ENCODE data around the gene DIS3L2.
"Not testable (repeated sequence)": the region's sequence is repeated elsewhere in the genome, so short reads cannot be mapped to it uniquely, and the experiment has no call there.

The DIS3L2 gene

GRCh38 chr2:232061265-232061664 is 99.8 kb downstream of the DIS3L2 start:
- no peak for DNase-seq

- DNase-seq: no peak
Observed at GRCh38 chr2:232073026-232073425, 111.5 kb downstream of the DIS3L2 start.

DNA sequence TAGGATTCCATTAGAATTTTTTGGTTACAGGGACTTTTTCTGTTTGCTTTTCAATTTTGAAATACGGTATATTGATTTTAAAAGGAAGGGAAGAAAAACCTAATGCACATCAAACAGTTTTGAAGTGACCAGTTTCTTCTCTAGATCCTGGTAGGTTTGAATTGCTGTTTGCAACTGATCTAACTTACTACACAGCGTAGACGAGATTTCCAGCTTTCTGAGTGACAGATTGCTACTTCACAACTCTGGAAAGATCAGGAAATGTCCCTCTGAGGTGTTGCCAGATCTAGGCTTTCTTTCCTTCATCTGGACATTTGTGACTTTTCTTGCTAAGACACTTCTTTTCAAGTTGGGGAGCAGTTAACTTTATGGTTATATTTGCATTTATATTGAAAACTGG is 112.2 kb downstream of the DIS3L2 start:
- DNase-seq: no peak

GRCh38 chr2:232075080-232075479 is 113.6 kb downstream of the DIS3L2 start:
- DNase-seq: no peak

DNA sequence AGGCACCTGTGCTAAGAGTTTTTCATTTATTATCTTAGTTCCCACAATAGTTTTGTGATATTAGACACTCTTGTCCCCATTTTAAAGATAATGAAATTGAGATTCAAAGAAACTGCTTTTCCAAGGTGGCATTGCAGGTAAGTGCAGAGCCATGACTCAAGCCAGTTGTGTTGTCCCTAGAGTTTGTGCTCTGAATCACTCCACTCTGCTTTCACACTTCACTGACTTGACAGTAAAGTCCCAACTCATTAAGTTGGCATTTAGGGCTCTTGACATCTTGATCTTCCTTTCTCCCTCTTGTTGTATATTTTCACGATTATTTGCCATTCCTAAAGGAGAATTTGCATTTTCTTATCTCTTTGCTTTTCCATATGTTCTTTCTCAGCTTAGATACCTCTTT is 114.3 kb downstream of the DIS3L2 start:
- no peak for DNase-seq

DNA sequence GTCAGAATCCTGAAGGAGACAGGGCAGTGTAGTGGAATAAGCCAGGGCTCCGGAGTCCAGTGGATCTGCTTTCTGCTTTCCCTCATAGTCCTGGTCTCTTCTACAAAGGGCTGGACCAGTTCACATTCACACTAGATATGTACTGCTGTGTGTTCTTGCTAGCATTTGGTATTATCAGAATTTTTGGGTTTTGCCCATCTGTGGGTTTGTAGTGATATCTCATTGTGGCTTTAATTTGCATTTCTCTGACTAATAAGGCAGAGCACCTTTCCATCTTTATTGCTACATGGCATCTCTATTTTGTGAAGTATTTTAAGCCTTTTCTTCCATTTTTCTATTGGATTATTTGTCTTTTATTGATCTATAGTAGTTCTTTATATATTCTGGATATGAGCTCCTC is 114.8 kb downstream of the DIS3L2 start:
- DNase-seq: no peak

DNA sequence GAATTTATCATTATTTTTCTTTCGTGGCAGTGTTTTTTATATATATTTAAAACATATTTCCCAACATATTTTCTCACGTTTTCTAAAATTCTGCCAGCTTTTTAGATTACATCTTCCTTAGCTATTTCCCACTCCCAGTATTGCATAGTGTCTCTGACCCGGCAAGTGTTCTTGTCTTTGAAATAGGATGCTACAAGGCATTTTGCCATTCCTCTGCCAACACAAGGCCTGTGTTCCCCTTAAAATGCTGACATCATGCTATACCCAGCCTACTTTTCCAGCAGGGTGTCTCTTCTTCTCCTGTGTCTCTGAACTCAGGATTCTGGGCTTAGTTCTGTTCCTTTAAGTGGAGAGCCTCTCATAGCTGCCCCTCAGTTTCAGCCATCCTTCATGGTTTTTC is 115.2 kb downstream of the DIS3L2 start:
- DNase-seq: no peak

- DNase-seq: no peak
Observed at GRCh38 chr2:232085164-232085563, 123.7 kb downstream of the DIS3L2 start.

DNA sequence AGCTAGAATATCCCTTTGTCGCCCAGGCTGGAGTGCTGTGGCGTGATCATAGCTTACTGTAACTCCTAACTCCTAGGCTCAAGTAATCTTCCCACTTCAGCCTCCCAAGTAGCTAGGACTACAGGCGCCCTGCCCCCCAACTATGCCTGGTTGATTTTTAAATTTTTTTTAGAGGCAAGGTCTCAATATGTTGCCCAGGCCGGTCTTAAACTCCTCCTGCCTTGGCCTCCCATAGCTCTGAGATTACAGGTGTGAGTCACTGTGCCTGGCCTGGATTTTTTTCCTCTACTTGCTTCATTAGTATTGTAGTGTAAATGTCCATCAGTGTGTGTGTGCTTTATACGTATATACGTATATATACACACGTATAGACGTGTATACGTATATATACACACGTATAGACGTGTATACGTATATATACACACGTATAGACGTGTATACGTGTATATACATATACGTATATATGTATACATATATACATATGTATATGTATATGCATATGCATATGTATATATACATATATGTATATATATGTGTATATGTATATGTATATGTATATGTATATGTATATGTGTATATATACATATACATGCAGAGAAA is 124.4 kb downstream of the DIS3L2 start:
- DNase-seq: no peak

DNA sequence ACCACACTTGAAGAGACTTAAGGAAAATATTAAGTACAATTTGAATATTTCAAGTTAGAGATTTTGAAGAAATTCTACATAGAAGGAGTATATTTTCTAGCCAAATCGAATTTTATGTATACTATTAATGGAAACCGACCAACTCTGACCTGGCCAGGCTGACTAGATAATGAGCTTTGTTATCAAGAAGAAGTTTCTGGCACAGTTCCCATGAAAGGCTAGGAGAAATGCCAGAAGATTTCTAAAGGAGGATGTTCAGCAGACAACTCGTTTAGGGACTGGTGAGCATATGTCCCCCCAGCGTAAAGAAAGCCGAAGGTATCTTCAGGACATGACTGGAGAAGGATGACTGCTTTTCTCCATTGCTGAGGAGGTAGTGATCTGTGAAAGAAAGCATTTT is 127.3 kb downstream of the DIS3L2 start:
- DNase-seq: no peak

DNA sequence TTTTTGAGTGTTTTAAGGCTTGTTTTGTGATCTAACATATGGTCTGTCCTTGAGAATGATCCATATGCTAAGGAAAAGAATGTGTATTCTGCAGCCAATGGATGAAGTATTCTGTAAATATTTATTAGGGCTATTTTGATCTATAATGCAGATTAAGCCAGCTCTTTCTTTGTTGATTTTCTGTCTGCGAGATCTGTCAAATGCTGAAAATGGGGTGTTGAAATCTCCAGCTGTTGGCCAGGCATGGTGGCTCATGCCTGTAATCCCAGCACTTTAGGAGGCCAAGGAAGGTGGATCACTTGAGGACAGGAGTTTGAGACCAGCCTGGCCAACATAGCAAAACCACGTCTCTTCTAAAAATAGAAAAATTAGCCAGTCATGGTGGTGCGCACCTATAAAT is 132.7 kb downstream of the DIS3L2 start:
- no peak for DNase-seq

- no peak for DNase-seq
Observed at GRCh38 chr2:232094883-232095282, 133.4 kb downstream of the DIS3L2 start.

DNA sequence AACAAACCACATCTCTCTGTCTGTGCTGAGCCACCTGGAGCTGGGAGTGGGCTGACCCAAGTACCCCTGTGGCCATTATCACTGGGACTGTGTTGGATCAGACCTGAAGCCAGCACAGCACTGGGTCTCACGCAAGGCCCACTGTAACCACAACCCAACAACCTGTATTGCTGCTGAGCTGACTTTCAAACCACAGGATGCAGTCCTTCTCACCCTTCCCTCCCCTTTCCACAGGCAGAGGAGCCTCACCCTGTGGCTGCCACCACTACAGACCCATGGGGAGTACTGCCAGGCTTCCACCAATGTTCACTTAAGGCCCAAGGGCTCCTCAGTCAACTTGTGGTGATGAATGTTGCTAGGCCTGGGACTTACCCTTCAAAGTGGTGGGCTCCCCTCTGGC is 135.7 kb downstream of the DIS3L2 start:
- no peak for DNase-seq

DNA sequence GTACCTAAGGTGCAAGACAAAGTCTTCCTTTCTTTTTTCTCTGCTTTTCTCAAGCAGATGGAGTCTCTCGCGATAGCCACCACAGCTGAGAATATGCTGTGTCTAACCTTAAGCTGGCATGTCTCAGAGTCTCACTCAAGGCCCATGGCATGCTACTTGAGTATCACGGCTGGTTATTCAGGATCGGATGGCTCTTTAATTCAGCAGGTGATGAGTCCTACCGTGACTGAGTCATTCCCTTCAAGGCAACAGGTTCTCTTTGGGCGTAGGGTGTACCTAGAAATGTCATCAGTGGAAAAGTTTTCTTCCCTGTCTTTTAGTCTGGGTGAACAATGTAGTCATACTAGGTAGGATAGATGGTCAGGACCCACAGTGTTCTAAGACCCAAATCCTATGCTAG is 136.2 kb downstream of the DIS3L2 start:
- DNase-seq: no peak

DNA sequence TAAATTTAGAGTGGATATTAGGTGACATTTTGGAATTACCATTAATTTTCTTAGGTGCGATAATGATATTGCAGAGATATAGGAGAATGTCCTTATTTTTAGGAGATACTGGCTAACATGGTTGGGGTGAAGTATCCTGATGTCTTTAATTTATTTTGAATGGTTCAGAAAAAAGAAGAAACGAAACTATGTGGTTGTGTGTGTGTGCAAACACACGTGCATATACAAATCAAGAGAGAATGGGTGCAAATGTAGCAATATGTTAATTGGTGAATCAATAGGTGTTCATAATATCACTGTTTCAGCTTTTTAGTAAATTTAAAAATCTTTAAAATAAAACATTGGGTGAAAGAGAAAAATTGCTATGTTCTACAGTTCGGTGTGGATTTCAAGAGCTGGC is 140.9 kb downstream of the DIS3L2 start:
- DNase-seq: no peak

GRCh38 chr2:232103140-232103737 is 141.7 kb downstream of the DIS3L2 start:
- DNase-seq: no peak

- DNase-seq: no peak
Observed at GRCh38 chr2:232104076-232104646, 142.6 kb downstream of the DIS3L2 start.

- no peak for DNase-seq
Observed at GRCh38 chr2:232111551-232111950, 150.0 kb downstream of the DIS3L2 start.

DNA sequence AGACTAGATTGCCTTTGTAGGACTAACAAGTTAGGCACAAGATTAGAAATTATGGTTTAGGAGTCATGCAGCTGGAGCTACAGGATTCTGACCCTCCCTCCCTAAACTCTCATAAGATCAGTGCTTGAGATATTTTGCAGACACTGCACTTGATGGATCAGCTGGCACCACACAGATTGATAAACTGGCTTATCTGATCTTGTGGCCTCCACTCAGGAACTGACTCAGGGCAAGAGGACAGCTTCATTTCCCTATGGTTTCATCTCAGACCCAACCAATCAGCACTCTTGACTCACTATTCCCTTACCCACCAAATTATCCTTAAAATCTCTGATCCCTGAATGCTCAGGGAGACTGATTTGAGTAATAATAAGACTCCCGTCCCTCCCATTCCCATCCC is 152.3 kb downstream of the DIS3L2 start:
- DNase-seq: no peak

DNA sequence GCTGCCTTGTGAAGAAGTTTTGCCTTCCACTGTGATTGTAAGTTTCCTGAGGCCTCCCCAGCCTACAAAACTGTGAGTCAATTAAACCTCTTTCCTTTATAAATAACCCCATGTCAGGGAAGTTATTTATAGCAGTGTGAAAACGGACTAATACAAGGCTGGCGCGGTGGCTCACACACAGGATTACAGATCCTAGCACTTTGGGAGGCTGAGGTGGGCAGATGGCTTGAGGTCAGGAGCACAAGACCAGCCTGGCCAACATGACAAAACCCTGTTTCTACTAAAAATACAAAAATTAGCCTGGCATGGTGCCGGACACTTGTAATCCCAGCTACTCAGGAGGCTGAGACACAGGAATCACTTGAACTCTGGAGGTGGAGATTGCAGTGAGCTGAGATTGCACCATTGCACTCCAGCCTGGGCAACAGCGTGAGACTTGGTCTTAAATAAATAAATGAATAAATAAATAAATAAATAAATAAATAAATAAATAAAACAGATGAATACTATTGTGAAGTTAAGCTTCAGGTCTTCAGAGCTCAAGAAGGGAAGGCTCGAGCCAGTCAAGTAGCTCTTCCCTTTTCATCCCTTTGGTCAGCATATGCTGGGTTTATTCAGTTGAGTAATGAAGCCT is 154.3 kb downstream of the DIS3L2 start:
- not testable (repeated sequence) for DNase-seq

DNA sequence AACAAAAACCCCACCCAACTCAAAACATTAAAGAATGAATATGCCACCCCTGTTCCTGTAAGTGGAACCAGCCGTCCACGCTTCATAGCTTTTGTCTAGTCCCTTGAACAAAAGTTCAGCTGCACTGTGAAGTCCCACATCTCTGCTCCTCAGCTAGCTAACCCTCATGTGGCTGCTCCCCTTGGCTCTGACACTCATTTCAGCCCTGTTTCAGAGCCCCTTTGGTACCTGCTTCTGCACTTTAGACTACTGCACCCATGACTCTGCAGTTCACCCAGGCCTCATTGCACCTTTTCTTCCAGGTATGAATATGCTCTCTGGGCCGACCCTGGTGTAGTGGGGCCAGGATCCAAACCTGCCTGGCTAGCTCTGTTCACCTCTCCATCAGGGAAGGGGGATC is 155.3 kb downstream of the DIS3L2 start:
- no peak for DNase-seq

DNA sequence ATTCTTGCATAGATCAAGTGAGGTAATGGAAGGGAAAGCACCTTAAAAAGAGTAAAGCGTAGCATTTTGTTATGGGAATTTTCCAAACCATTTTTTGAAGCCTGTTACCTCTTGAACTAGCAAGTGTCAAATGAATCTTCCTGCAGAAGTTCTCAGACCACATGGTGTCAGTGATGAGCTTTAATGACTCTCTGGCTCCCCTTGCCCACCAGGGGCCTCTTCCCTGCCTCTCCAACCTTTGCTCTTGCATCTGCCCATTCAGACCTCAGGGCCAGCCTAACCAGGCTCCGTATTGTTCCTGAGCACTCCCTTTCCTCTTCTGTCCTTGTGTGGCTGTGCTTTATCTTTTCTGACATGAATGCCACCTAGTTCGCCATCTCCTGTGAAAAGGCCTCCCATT is 155.9 kb downstream of the DIS3L2 start:
- no peak for DNase-seq

DNA sequence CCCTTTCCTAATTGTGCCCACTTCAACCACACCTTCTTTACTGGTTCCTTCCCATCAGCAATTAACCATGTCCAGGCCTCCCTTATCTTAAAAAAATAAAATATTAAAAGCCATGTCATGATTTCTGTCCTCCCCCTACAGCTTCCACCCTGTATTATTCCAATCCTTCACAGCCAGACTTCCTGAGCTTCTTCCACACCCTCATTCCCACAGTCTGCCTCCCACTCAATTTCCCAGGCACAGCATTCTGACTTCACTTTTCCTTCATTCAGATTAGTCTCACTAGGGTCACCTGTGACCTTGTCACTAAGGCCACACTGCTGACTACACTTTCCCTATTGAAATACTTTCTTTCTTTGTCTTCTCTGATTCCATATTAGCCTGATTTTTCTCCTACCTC is 159.4 kb downstream of the DIS3L2 start:
- no peak for DNase-seq

- no peak for DNase-seq
Observed at GRCh38 chr2:232124309-232124708, 162.8 kb downstream of the DIS3L2 start.
